HCT116 (cell line): ENCODE data around the gene AKAP1.

ENCODE experiments used
- CEBPB ChIP-seq: IDR thresholded peaks from 2 replicates; pipeline ENCODE4 v1.6.1; 2012; ENCODE audit warnings: low read depth
- EGR1 ChIP-seq: IDR thresholded peaks from 2 replicates; pipeline ENCODE4 v1.6.1; 2012; ENCODE audit warnings: low read depth
- ELF1 ChIP-seq: IDR thresholded peaks from 2 replicates; pipeline ENCODE4 v1.6.1; 2012; ENCODE audit warnings: low read depth, borderline replicate concordance
- JUND ChIP-seq: IDR thresholded peaks from 2 replicates; pipeline ENCODE4 v1.6.1; 2012
- POLR2A ChIP-seq: IDR thresholded peaks from 2 replicates; pipeline ENCODE4 v1.7.0; 2011; ENCODE audit warnings: borderline replicate concordance; ENCODE audit not compliant: insufficient read depth, insufficient read length; ENCODE audit errors: extremely low read depth
- POLR2AphosphoS5 ChIP-seq: IDR thresholded peaks from 2 replicates; pipeline ENCODE4 v1.6.1; 2011; ENCODE audit warnings: mild to moderate bottlenecking, low read depth, low read length, moderate library complexity
- RAD21 ChIP-seq: IDR thresholded peaks from 2 replicates; pipeline ENCODE4 v1.6.1; 2012; ENCODE audit warnings: low read depth, mild to moderate bottlenecking
- SIN3A ChIP-seq: IDR thresholded peaks from 2 replicates; pipeline ENCODE4 v1.6.1; 2012; ENCODE audit warnings: low read depth
- TCF7L2 ChIP-seq: IDR thresholded peaks from 2 replicates; pipeline ENCODE4 v1.7.0; 2011; ENCODE audit warnings: borderline replicate concordance, inconsistent platforms; ENCODE audit not compliant: insufficient read depth, insufficient read length; ENCODE audit errors: extremely low read depth
- YY1 ChIP-seq: IDR thresholded peaks from 2 replicates; pipeline ENCODE4 v1.6.1; 2011; ENCODE audit warnings: low read length, low read depth, moderate library complexity, mild to moderate bottlenecking; ENCODE audit not compliant: insufficient replicate concordance; ENCODE audit errors: extremely low read depth
- ZNF274 ChIP-seq: fragments of 200-500 bp; sonication (Bioruptor generic); IDR thresholded peaks from 2 replicates; pipeline ENCODE4 v1.6.1; 2014; ENCODE audit warnings: mild to moderate bottlenecking, low read depth, low read length, inconsistent platforms
- TF ChIP-seq, protein P1 (sequence below), 3 experiments: fragments of 200-600 bp in 1 of 3; sonication (generic) in 1 of 3; IDR thresholded peaks in 2 of 3; conservative IDR thresholded peaks in 1 of 3; 2 replicates each; pipeline ENCODE4 v1.5.1; 2012 to 2017; ENCODE audit warnings: low read depth in 2 of 3, low read length in 2 of 3, antibody characterized with exemption in 1 of 3, borderline replicate concordance in 1 of 3, control low read depth in 1 of 3, mild to moderate bottlenecking in 1 of 3, mixed read lengths in 1 of 3, mixed run types in 1 of 3, moderate library complexity in 1 of 3; ENCODE audit not compliant: insufficient read depth in 1 of 3
- TF ChIP-seq, protein P2 (sequence below): IDR thresholded peaks from 2 replicates; pipeline ENCODE4 v1.6.1; 2012; ENCODE audit warnings: low read depth
- TF ChIP-seq, protein P3 (sequence below): IDR thresholded peaks from 2 replicates; pipeline ENCODE4 v1.6.1; 2011; ENCODE audit warnings: mild to moderate bottlenecking, low read length, moderate library complexity; ENCODE audit not compliant: insufficient replicate concordance; ENCODE audit errors: extremely low read depth

GRCh38 chr17:57120814-57121213 lies 35.8 kb downstream of the AKAP1 start:
- TF ChIP-seq ZNF274 (no peak), TCF7L2 (no peak), POLR2A (no peak), SIN3A (no peak), POLR2AphosphoS5 (no peak), EGR1 (no peak), YY1 (no peak), RAD21 (no peak), ELF1 (no peak), JUND (no peak), CEBPB (no peak)
- TF ChIP-seq, protein P1, sequence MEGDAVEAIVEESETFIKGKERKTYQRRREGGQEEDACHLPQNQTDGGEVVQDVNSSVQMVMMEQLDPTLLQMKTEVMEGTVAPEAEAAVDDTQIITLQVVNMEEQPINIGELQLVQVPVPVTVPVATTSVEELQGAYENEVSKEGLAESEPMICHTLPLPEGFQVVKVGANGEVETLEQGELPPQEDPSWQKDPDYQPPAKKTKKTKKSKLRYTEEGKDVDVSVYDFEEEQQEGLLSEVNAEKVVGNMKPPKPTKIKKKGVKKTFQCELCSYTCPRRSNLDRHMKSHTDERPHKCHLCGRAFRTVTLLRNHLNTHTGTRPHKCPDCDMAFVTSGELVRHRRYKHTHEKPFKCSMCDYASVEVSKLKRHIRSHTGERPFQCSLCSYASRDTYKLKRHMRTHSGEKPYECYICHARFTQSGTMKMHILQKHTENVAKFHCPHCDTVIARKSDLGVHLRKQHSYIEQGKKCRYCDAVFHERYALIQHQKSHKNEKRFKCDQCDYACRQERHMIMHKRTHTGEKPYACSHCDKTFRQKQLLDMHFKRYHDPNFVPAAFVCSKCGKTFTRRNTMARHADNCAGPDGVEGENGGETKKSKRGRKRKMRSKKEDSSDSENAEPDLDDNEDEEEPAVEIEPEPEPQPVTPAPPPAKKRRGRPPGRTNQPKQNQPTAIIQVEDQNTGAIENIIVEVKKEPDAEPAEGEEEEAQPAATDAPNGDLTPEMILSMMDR (IDR thresholded peaks at IDR 0.05 in 2 of 3, conservative IDR thresholded peaks at IDR 0.05 in 1 of 3; ENCODE audit: borderline replicate concordance in 1 of 3, insufficient read depth in 1 of 3, low read depth in 2 of 3, low read length in 2 of 3), result no peak
- TF ChIP-seq, protein P2, sequence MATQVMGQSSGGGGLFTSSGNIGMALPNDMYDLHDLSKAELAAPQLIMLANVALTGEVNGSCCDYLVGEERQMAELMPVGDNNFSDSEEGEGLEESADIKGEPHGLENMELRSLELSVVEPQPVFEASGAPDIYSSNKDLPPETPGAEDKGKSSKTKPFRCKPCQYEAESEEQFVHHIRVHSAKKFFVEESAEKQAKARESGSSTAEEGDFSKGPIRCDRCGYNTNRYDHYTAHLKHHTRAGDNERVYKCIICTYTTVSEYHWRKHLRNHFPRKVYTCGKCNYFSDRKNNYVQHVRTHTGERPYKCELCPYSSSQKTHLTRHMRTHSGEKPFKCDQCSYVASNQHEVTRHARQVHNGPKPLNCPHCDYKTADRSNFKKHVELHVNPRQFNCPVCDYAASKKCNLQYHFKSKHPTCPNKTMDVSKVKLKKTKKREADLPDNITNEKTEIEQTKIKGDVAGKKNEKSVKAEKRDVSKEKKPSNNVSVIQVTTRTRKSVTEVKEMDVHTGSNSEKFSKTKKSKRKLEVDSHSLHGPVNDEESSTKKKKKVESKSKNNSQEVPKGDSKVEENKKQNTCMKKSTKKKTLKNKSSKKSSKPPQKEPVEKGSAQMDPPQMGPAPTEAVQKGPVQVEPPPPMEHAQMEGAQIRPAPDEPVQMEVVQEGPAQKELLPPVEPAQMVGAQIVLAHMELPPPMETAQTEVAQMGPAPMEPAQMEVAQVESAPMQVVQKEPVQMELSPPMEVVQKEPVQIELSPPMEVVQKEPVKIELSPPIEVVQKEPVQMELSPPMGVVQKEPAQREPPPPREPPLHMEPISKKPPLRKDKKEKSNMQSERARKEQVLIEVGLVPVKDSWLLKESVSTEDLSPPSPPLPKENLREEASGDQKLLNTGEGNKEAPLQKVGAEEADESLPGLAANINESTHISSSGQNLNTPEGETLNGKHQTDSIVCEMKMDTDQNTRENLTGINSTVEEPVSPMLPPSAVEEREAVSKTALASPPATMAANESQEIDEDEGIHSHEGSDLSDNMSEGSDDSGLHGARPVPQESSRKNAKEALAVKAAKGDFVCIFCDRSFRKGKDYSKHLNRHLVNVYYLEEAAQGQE, result no peak
- TF ChIP-seq, protein P3, sequence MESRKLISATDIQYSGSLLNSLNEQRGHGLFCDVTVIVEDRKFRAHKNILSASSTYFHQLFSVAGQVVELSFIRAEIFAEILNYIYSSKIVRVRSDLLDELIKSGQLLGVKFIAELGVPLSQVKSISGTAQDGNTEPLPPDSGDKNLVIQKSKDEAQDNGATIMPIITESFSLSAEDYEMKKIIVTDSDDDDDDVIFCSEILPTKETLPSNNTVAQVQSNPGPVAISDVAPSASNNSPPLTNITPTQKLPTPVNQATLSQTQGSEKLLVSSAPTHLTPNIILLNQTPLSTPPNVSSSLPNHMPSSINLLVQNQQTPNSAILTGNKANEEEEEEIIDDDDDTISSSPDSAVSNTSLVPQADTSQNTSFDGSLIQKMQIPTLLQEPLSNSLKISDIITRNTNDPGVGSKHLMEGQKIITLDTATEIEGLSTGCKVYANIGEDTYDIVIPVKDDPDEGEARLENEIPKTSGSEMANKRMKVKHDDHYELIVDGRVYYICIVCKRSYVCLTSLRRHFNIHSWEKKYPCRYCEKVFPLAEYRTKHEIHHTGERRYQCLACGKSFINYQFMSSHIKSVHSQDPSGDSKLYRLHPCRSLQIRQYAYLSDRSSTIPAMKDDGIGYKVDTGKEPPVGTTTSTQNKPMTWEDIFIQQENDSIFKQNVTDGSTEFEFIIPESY, result no peak
